A549 (cell line): Measurements from ENCODE around the gene PALS1.

Experiments
- CTCF ChIP-seq: fragments of >200 bp; sonication (Bioruptor Twin); formaldehyde crosslinking; IDR thresholded peaks from 3 replicates; pipeline ENCODE4 v1.5.1; 2016
- ELK1 ChIP-seq: fragments of 150-350 bp; IDR thresholded peaks from 2 replicates; pipeline ENCODE4 v1.6.1; 2014; ENCODE audit warnings: low read depth, mild to moderate bottlenecking, low read length
- EP300 ChIP-seq, 2 experiments: fragments of >200 bp; sonication (Bioruptor Twin); formaldehyde crosslinking; IDR thresholded peaks; 2 replicates in 1 of 2; 3 replicates in 1 of 2; pipeline ENCODE4 v1.6.1; 2016 to 2017
- HMGXB4 ChIP-seq: fragments of 250-450 bp; sonication (Bioruptor Pico); IDR thresholded peaks from 2 replicates; pipeline ENCODE4 v1.5.0; 2021; ENCODE audit warnings: mild to moderate bottlenecking, moderate library complexity, borderline replicate concordance
- KDM5A ChIP-seq: fragments of 200-600 bp; sonication (generic); IDR thresholded peaks from 2 replicates; pipeline ENCODE4 v1.6.1; 2016; ENCODE audit warnings: antibody characterized with exemption, mild to moderate bottlenecking
- PHF8 ChIP-seq: fragments of 200-600 bp; sonication (generic); IDR thresholded peaks from 2 replicates; pipeline ENCODE4 v1.6.1; 2016; ENCODE audit warnings: low read depth, mild to moderate bottlenecking, antibody characterized with exemption, moderate library complexity, borderline replicate concordance
- POLR2A ChIP-seq: IDR thresholded peaks from 2 replicates; pipeline ENCODE4 v1.6.1; 2012; ENCODE audit warnings: mild to moderate bottlenecking, low read length
- RARB ChIP-seq: fragments of 250-450 bp; sonication (Bioruptor Pico); IDR thresholded peaks from 2 replicates; pipeline ENCODE4 v1.8.0; 2021; ENCODE audit warnings: mild to moderate bottlenecking, moderate library complexity
- TFCP2L1 ChIP-seq: fragments of 250-450 bp; sonication (Bioruptor Pico); IDR thresholded peaks from 2 replicates; pipeline ENCODE4 v1.5.0; 2021; ENCODE audit warnings: mild to moderate bottlenecking
- TP53 ChIP-seq: fragments of 250-450 bp; sonication (Bioruptor Pico); IDR thresholded peaks from 2 replicates; pipeline ENCODE4 v1.5.0; 2021; ENCODE audit warnings: mild to moderate bottlenecking, moderate library complexity
- USF2 ChIP-seq: fragments of 450-650 bp; IDR thresholded peaks from 2 replicates; pipeline ENCODE4 v1.6.1; 2014; ENCODE audit warnings: antibody characterized with exemption

GRCh38 chr14:67240978-67241410 is 241 bp upstream of the PALS1 start:
- TF ChIP-seq EP300 (IDR thresholded peaks at IDR 0.05) (no peak), CTCF (no peak), KDM5A (no peak), HMGXB4 (CRISPR knock-in tag) (no peak), TFCP2L1 (CRISPR knock-in tag) (no peak), ELK1 (no peak), RARB (CRISPR knock-in tag) (no peak), POLR2A (peak; percentile 28; the same call in 1 of the 2 replicates), PHF8 (no peak), USF2 (no peak), TP53 (CRISPR knock-in tag) (no peak)
